ENCODE data around the gene ITM2B.

The ITM2B gene

DNA sequence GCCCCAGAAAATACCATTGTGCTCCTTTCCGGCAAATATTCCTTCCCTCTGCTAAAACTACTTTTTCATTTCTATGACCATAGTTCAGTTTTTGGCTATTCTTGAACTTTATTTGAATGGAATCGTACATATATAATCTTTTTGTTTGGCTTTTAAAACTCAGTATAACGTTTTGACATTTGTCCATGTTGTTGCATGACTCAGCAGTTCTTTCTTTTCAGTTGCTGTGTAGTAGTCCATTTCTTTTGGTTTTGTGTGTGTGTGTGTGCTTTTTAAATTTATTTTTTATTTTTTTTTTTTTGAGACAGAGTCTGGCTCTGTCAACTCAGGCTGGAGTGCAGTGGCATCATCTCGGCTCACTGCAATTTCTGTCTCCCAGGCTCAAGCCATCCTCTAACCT lies 35.0 kb downstream of the ITM2B start:
- Histone ChIP-seq H3K9me3 (ENCODE audit: control insufficient read depth in 1 of 2, low read length in 2 of 2) (no peaks in the 10 kb centered on the region), H3K9ac (ENCODE audit: low read depth in 1 of 2, low read length in 2 of 2) (no peak overlapping the region), H3K4me3 (ENCODE audit: low read depth in 1 of 2, low read length in 2 of 2) (no peak overlapping the region), H3K27me3 (ENCODE audit: control insufficient read depth in 1 of 2, insufficient read depth in 2 of 2, low read length in 2 of 2) (no peaks in the 10 kb centered on the region), H3K36me3 (ENCODE audit: control insufficient read depth in 1 of 2, insufficient read depth in 2 of 2, low read length in 2 of 2) (peaks cover 30 to 38% of the 10 kb centered on the region in 2 donors), H3K4me1 (ENCODE audit: control insufficient read depth in 1 of 2, insufficient read depth in 2 of 2, low read length in 2 of 2) (no peaks in the 10 kb centered on the region), H3K27ac (ENCODE audit: low read depth, low read length) (no peak overlapping the region)

DNA sequence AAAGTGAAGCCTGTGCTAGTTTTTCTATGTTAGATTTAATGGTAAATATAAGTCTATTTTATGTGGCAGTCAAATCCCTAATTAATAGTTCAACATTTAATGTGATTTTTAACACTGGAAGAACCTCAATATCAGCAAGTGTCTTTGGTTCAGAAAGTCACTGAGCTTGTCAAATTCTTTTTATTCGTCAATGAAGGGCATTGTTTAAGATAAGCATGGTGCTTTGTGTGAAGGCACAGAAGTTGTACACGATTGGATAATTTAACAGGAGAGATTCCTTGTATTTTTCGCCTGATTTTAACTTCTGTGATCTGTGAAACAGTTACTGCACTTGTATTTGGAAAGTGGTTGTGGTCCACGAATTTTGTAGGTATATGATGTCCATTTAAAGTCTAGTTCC lies 40.3 kb downstream of the ITM2B start:
- Histone ChIP-seq H3K27me3 (ENCODE audit: control insufficient read depth in 1 of 2, insufficient read depth in 2 of 2, low read length in 2 of 2) (no peaks in the 10 kb centered on the region), H3K27ac (ENCODE audit: low read depth, low read length) (no peak overlapping the region), H3K9ac (ENCODE audit: low read depth in 1 of 2, low read length in 2 of 2) (no peak overlapping the region), H3K36me3 (ENCODE audit: control insufficient read depth in 1 of 2, insufficient read depth in 2 of 2, low read length in 2 of 2) (peaks cover 14% of the 10 kb centered on the region in 2 donors), H3K4me3 (ENCODE audit: low read depth in 1 of 2, low read length in 2 of 2) (no peak overlapping the region), H3K9me3 (ENCODE audit: control insufficient read depth in 1 of 2, low read length in 2 of 2) (no peaks in the 10 kb centered on the region), H3K4me1 (ENCODE audit: control insufficient read depth in 1 of 2, insufficient read depth in 2 of 2, low read length in 2 of 2) (no peaks in the 10 kb centered on the region)

DNA sequence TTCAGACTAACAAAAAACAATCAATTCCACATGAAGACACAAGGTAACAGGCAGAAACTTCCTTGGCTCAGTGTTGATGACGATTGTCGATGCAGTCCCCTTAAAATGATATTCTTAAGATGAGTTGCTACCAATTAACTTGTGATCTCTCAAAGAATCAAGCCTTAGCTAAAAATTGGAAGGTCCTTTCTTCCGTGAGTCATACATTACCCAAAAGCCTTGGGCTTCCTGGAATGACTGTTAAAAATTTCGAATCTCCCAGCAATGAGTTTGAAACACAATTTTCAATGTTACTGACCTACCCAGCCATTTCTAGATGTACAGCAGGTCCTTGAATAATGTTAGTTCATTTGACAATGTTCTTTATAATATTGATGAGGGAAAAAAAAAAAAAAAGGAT lies 42.5 kb downstream of the ITM2B start:
- no peaks in the 10 kb centered on the region for H3K4me1 ChIP-seq (ENCODE audit: control insufficient read depth in 1 of 2, insufficient read depth in 2 of 2, low read length in 2 of 2)
- H3K27ac ChIP-seq (ENCODE audit: low read depth, low read length), result no peak overlapping the region
- H3K9me3 ChIP-seq (ENCODE audit: control insufficient read depth in 1 of 2, low read length in 2 of 2), result no peaks in the 10 kb centered on the region
- H3K27me3 ChIP-seq (ENCODE audit: control insufficient read depth in 1 of 2, insufficient read depth in 2 of 2, low read length in 2 of 2), result no peaks in the 10 kb centered on the region
- H3K9ac ChIP-seq (ENCODE audit: low read depth in 1 of 2, low read length in 2 of 2), result no peak overlapping the region
- H3K4me3 ChIP-seq (ENCODE audit: low read depth in 1 of 2, low read length in 2 of 2), result no peak overlapping the region
- no peaks in the 10 kb centered on the region for H3K36me3 ChIP-seq (ENCODE audit: control insufficient read depth in 1 of 2, insufficient read depth in 2 of 2, low read length in 2 of 2)

DNA sequence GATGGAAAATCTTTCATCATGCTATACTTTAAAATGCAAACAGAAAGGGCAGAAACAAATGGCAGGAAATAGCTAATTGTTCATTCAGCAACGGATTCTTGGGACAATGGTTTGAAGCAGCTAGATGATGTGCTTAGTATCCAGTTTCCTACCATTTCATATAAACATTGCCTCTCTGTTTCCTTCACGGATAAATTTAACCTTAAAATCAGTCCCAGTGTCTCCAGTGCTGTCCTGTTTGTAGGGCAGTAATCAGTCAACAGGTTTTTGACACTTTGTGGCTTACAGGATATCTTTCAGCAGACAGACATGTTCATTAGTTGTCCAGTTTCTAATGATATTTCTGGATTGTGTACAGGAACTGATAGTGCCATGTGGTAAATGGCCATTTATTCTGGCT lies 45.8 kb downstream of the ITM2B start:
- Histone ChIP-seq H3K9me3 (ENCODE audit: control insufficient read depth in 1 of 2, low read length in 2 of 2) (no peaks in the 10 kb centered on the region), H3K4me3 (ENCODE audit: low read depth in 1 of 2, low read length in 2 of 2) (no peak overlapping the region), H3K36me3 (ENCODE audit: control insufficient read depth in 1 of 2, insufficient read depth in 2 of 2, low read length in 2 of 2) (no peaks in the 10 kb centered on the region), H3K4me1 (ENCODE audit: control insufficient read depth in 1 of 2, insufficient read depth in 2 of 2, low read length in 2 of 2) (no peaks in the 10 kb centered on the region), H3K27me3 (ENCODE audit: control insufficient read depth in 1 of 2, insufficient read depth in 2 of 2, low read length in 2 of 2) (no peaks in the 10 kb centered on the region), H3K9ac (ENCODE audit: low read depth in 1 of 2, low read length in 2 of 2) (no peak overlapping the region), H3K27ac (ENCODE audit: low read depth, low read length) (no peak overlapping the region)

DNA sequence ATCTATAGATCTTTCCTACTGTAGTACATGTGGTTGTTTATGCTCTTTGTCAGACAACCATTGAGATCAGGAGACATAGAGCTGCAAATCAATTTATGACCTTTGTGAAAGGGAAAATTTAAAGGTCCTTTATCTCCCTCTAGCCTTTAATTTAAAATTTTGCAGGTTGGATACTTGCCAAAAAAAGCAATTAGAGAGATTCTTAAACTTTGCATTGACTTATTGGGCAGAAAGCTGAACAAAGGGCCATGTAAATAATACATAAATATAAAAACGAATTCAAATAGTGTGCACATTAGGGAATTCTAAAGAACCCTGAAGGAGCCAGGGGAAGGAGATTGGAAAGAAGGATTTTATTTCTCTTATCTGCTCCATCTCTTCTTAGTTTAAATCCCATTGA lies 48.5 kb downstream of the ITM2B start:
- no peaks in the 10 kb centered on the region for H3K27me3 ChIP-seq (ENCODE audit: control insufficient read depth in 1 of 2, insufficient read depth in 2 of 2, low read length in 2 of 2)
- H3K9ac ChIP-seq (ENCODE audit: low read depth in 1 of 2, low read length in 2 of 2), result no peak overlapping the region
- H3K4me3 ChIP-seq (ENCODE audit: low read depth in 1 of 2, low read length in 2 of 2), result no peak overlapping the region
- H3K9me3 ChIP-seq (ENCODE audit: control insufficient read depth in 1 of 2, low read length in 2 of 2), result no peaks in the 10 kb centered on the region
- H3K4me1 ChIP-seq (ENCODE audit: control insufficient read depth in 1 of 2, insufficient read depth in 2 of 2, low read length in 2 of 2), result no peaks in the 10 kb centered on the region
- H3K36me3 ChIP-seq (ENCODE audit: control insufficient read depth in 1 of 2, insufficient read depth in 2 of 2, low read length in 2 of 2), result no peaks in the 10 kb centered on the region
- H3K27ac ChIP-seq (ENCODE audit: low read depth, low read length), result no peak overlapping the region

DNA sequence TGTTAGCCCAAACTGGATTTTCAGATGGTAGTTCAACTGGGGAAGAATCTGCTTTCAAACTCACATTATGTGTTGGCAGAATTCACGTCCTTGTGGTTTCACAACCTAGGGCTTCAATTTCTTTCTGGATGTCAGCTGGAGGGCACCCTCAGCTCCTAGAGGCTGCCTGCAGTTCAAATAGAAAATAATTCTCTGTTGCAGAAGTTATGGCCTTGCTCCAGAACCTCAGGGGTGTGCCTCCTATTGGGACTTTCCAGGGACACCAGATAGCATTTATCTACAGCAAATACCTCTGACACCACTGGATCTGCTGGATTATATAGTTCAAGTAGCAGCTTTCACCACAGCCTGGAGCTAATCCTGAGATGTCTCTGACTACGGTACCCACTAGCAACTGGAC lies 58.7 kb downstream of the ITM2B start:
- no peak overlapping the region for H3K9ac ChIP-seq (ENCODE audit: low read depth in 1 of 2, low read length in 2 of 2)
- peaks cover 18 to 21% of the 10 kb centered on the region in 2 donors for H3K4me1 ChIP-seq (ENCODE audit: control insufficient read depth in 1 of 2, insufficient read depth in 2 of 2, low read length in 2 of 2)
- no peak overlapping the region for H3K4me3 ChIP-seq (ENCODE audit: low read depth in 1 of 2, low read length in 2 of 2)
- H3K36me3 ChIP-seq (ENCODE audit: control insufficient read depth in 1 of 2, insufficient read depth in 2 of 2, low read length in 2 of 2), result no peaks in the 10 kb centered on the region
- no peak overlapping the region for H3K27ac ChIP-seq (ENCODE audit: low read depth, low read length)
- H3K9me3 ChIP-seq (ENCODE audit: control insufficient read depth in 1 of 2, low read length in 2 of 2), result no peaks in the 10 kb centered on the region
- H3K27me3 ChIP-seq (ENCODE audit: control insufficient read depth in 1 of 2, insufficient read depth in 2 of 2, low read length in 2 of 2), result no peaks in the 10 kb centered on the region

DNA sequence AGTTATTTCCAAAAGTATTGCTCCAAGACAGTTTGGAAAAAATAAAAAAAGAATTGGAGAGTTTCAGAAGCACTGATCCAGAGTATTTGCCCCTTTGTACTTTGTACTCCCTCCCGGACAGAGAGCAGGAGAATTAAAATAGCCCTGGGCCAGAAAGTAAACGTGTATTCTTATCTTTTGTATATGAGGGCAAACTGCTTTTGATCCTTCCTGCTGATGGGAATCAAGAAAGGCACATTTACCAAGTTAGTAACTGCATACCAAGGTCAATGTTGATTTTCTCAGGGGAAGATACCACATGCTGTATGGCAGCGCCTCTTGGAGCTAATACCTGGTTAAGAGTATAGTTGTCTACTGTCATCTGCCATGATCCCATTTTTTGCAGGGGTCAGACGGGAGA lies 59.6 kb downstream of the ITM2B start:
- Histone ChIP-seq H3K4me1 (ENCODE audit: control insufficient read depth in 1 of 2, insufficient read depth in 2 of 2, low read length in 2 of 2) (peaks cover 18 to 21% of the 10 kb centered on the region in 2 donors), H3K36me3 (ENCODE audit: control insufficient read depth in 1 of 2, insufficient read depth in 2 of 2, low read length in 2 of 2) (no peaks in the 10 kb centered on the region), H3K27ac (ENCODE audit: low read depth, low read length) (no peak overlapping the region), H3K9ac (ENCODE audit: low read depth in 1 of 2, low read length in 2 of 2) (no peak overlapping the region), H3K27me3 (ENCODE audit: control insufficient read depth in 1 of 2, insufficient read depth in 2 of 2, low read length in 2 of 2) (no peaks in the 10 kb centered on the region), H3K9me3 (ENCODE audit: control insufficient read depth in 1 of 2, low read length in 2 of 2) (no peaks in the 10 kb centered on the region), H3K4me3 (ENCODE audit: low read depth in 1 of 2, low read length in 2 of 2) (no peak overlapping the region)

DNA sequence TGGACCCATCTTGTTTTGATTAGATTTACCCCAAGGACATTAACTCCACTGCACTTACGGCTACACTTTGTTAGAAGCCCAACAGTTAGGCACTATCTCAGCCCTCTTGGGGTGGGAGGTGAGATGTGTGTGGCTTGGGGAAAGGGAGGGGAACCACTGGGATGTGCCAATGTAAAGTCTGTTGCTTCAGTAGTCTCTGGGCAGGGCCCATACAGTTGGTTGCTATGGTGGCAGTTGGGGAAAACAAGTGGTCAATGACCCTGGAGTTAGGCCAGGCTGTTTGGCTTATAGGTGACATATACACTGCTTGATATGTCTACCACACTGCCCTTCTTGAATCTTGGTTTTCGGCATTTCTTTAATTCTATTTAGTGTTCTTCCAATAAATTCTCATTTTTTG lies 61.6 kb downstream of the ITM2B start:
- H3K9ac ChIP-seq (ENCODE audit: low read depth in 1 of 2, low read length in 2 of 2), result no peak overlapping the region
- peaks cover 18 to 21% of the 10 kb centered on the region in 2 donors for H3K4me1 ChIP-seq (ENCODE audit: control insufficient read depth in 1 of 2, insufficient read depth in 2 of 2, low read length in 2 of 2)
- H3K9me3 ChIP-seq (ENCODE audit: control insufficient read depth in 1 of 2, low read length in 2 of 2), result no peaks in the 10 kb centered on the region
- H3K27ac ChIP-seq (ENCODE audit: low read depth, low read length), result no peak overlapping the region
- H3K27me3 ChIP-seq (ENCODE audit: control insufficient read depth in 1 of 2, insufficient read depth in 2 of 2, low read length in 2 of 2), result no peaks in the 10 kb centered on the region
- no peaks in the 10 kb centered on the region for H3K36me3 ChIP-seq (ENCODE audit: control insufficient read depth in 1 of 2, insufficient read depth in 2 of 2, low read length in 2 of 2)
- no peak overlapping the region for H3K4me3 ChIP-seq (ENCODE audit: low read depth in 1 of 2, low read length in 2 of 2)

DNA sequence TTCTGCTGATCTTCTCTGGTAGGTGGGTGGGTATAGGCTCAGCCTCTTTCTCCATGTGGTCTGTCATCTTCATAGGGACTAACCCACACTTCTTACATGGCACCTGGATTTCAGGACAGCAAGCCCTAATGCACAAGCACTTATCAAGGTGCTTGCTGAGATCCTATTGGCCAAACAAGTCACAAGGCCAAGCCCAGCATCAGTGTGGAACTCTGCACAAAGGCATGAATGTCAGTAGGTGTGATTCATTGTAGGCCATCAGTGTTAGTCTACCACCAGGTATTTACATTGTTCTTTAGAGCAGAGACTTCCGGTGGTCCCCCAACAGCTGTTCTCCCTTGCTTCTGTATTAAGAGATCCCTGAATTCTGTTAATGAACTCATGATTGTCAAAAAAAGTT lies 62.3 kb downstream of the ITM2B start:
- H3K27ac ChIP-seq (ENCODE audit: low read depth, low read length), result no peak overlapping the region
- H3K27me3 ChIP-seq (ENCODE audit: control insufficient read depth in 1 of 2, insufficient read depth in 2 of 2, low read length in 2 of 2), result no peaks in the 10 kb centered on the region
- peaks cover 18 to 21% of the 10 kb centered on the region in 2 donors for H3K4me1 ChIP-seq (ENCODE audit: control insufficient read depth in 1 of 2, insufficient read depth in 2 of 2, low read length in 2 of 2)
- H3K4me3 ChIP-seq (ENCODE audit: low read depth in 1 of 2, low read length in 2 of 2), result no peak overlapping the region
- H3K36me3 ChIP-seq (ENCODE audit: control insufficient read depth in 1 of 2, insufficient read depth in 2 of 2, low read length in 2 of 2), result no peaks in the 10 kb centered on the region
- no peaks in the 10 kb centered on the region for H3K9me3 ChIP-seq (ENCODE audit: control insufficient read depth in 1 of 2, low read length in 2 of 2)
- H3K9ac ChIP-seq (ENCODE audit: low read depth in 1 of 2, low read length in 2 of 2), result no peak overlapping the region

DNA sequence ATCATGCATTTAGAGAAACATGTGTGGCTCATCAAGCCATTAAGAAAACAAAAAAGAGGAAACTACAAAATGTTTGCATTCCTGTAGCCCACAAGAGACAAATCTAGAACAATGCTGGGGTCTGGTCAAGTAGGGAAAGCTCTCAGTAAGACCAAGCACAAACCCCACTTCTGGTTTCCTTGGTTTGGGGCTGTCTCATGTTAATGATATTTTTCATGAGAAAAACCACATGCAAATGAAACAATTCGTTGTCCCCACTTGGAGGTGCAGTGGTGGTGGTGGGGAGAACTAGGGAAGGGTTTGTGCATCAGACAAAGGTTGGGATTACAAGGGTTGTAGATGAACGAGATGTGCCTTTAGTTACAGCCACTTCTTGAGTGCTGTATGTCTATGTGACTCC lies 63.5 kb downstream of the ITM2B start:
- Histone ChIP-seq H3K4me3 (ENCODE audit: low read depth in 1 of 2, low read length in 2 of 2) (no peak overlapping the region), H3K36me3 (ENCODE audit: control insufficient read depth in 1 of 2, insufficient read depth in 2 of 2, low read length in 2 of 2) (no peaks in the 10 kb centered on the region), H3K27ac (ENCODE audit: low read depth, low read length) (no peak overlapping the region), H3K9ac (ENCODE audit: low read depth in 1 of 2, low read length in 2 of 2) (no peak overlapping the region), H3K27me3 (ENCODE audit: control insufficient read depth in 1 of 2, insufficient read depth in 2 of 2, low read length in 2 of 2) (no peaks in the 10 kb centered on the region), H3K4me1 (ENCODE audit: control insufficient read depth in 1 of 2, insufficient read depth in 2 of 2, low read length in 2 of 2) (peaks cover 17 to 20% of the 10 kb centered on the region in 2 donors), H3K9me3 (ENCODE audit: control insufficient read depth in 1 of 2, low read length in 2 of 2) (no peaks in the 10 kb centered on the region)

DNA sequence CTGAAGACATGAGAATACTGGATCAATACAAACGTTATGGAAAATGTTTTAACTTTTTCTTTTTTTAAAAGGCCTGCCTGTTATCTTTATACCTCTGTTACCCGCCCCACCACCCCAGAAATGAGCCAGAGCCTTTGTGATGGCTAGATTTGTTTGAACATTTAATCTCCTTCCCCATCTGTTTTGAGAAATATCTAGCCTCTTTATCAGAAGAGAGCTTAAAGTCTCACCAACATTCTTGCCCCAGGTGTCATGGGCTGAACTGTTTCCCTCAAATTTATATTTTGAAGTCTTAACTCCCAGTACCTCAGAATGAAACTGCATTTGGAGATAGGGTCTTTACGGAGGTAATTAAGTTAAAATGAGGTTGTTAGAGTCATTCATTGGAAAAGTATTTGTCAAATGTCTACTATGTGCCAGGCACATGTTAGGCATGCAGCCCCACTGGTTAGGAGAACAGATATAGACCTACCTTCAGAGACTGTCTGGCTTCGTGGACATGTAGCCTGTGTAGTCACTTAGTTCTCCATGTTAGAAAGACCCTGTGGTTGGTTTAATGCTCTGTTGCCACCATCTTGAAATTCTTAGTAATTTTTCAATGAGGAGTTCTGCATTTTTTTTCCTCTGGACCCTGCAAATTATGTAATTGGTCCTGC lies 64.3 kb downstream of the ITM2B start:
- H3K4me1 ChIP-seq (ENCODE audit: control insufficient read depth in 1 of 2, insufficient read depth in 2 of 2, low read length in 2 of 2), result peaks cover 10 to 13% of the 10 kb centered on the region in 2 donors
- no peaks in the 10 kb centered on the region for H3K27me3 ChIP-seq (ENCODE audit: control insufficient read depth in 1 of 2, insufficient read depth in 2 of 2, low read length in 2 of 2)
- H3K27ac ChIP-seq (ENCODE audit: low read depth, low read length), result no peak overlapping the region
- H3K36me3 ChIP-seq (ENCODE audit: control insufficient read depth in 1 of 2, insufficient read depth in 2 of 2, low read length in 2 of 2), result no peaks in the 10 kb centered on the region
- H3K4me3 ChIP-seq (ENCODE audit: low read depth in 1 of 2, low read length in 2 of 2), result no peak overlapping the region
- H3K9ac ChIP-seq (ENCODE audit: low read depth in 1 of 2, low read length in 2 of 2), result no peak overlapping the region
- no peaks in the 10 kb centered on the region for H3K9me3 ChIP-seq (ENCODE audit: control insufficient read depth in 1 of 2, low read length in 2 of 2)
